Measurements from ENCODE around the gene COL9A1. TPM values are rescaled to one million over a fixed set of nuclear protein-coding genes. Genes with fewer than 3 reads are reported as not detected.
A peak's percentile ranks its signal among the peaks of the same experiment; 100 is the strongest.

COL9A1 gene
- total and polyA plus RNA-seq, 9 of the 15 experiments (the other 6 are each of a cell fraction or from before 2014, with no cell fraction given), result 0.01 to 0.13 (median 0.06) TPM; not detected in 1

- TF ChIP-seq RUNX1 (IDR thresholded peaks at IDR 0.05; ENCODE audit: low read depth) (peak; percentile 95), ATF3 (IDR thresholded peaks at IDR 0.05) (peak; percentile 97), ATF3 (CRISPR knock-in tag; conservative IDR thresholded peaks at IDR 0.05) (peak; percentile 98), TEAD2 (tag; IDR thresholded peaks at IDR 0.05) (no peak)
Observed at GRCh38 chr6:70336996-70337742, 34.3 kb upstream of the COL9A1 start (continued).

- DNase-seq (ENCODE audit: extremely low read depth in 1 of 4, low spot score in 3 of 4) (no peak), ATAC-seq (no peak), FAIRE-seq (no peak)
- Histone ChIP-seq H4K20me1 (replicated peaks; ENCODE audit: control insufficient read depth, insufficient read depth, low read length) (no peaks in the 10 kb centered on the region), H3K27ac (ENCODE audit: extremely low read depth, low read depth, low read length) (no peak overlapping the region), H3K4me1 (replicated peaks in 1 of 2; ENCODE audit: control insufficient read depth in 2 of 2, insufficient read depth in 2 of 2, low read length in 2 of 2) (no peaks in the 10 kb centered on the region; a peak in 1 of 5 replicates), H3K36me3 (ENCODE audit: control insufficient read depth, insufficient read depth, low read length) (no peaks in the 10 kb centered on the region), H3K9ac (ENCODE audit: insufficient read depth in 1 of 2, low read depth in 2 of 2, low read length in 2 of 2) (no peak overlapping the region), H3K79me2 (ENCODE audit: control insufficient read depth, insufficient read depth, low read length) (no peaks in the 10 kb centered on the region), H3K9me3 (replicated peaks; ENCODE audit: control insufficient read depth, insufficient read depth, low read depth, low read length) (no peaks in the 10 kb centered on the region; the same call in 1 of the 2 replicates), H3K4me3 (no peak overlapping the region), H3K9me1 (ENCODE audit: control insufficient read depth, insufficient read depth, low read length) (no peaks in the 10 kb centered on the region), H3K27me3 (ENCODE audit: control insufficient read depth in 2 of 2, insufficient read depth in 2 of 2, low read length in 2 of 2) (no peaks in the 10 kb centered on the region), H2AFZ (ENCODE audit: low read depth, low read length) (no peak overlapping the region), H3K4me2 (ENCODE audit: insufficient read depth, low read length) (no peak overlapping the region)
- BruUV-seq (replicated peaks), result no TSS peak
- ChIA-PET CTCF (ENCODE audit: low intra/inter-chr PET ratio) (no interaction called here), POLR2A (interaction anchor here (0.7 to 2.0 kb wide), 4 partner anchors 10 to 69 kb away, joined by 3 to 15 read pairs (median 3); no protein-coding TSS in a partner anchor)
- intact Hi-C loops (cut with micrococcal nuclease), result no loop called here
- 61% methylated on average over 4 of the region's 4 CpGs for WGBS (ENCODE audit: insufficient coverage, low coverage, missing lambda C conversion rate)
- in situ Hi-C loops (cut with MboI), result no loop called here
- no peak for TF ChIP-seq COPS2 (conservative IDR thresholded peaks at IDR 0.05)
- TF ChIP-seq ZNF24 (IDR thresholded peaks at IDR 0.05), result no peak
- TF ChIP-seq PURB (CRISPR knock-in tag; IDR thresholded peaks at IDR 0.05; ENCODE audit: low read depth), result no peak
- TF ChIP-seq STAT5B (CRISPR knock-in tag; IDR thresholded peaks at IDR 0.05), result no peak
- TF ChIP-seq MAFK (IDR thresholded peaks at IDR 0.05; ENCODE audit: low read length), result no peak
- no peak for TF ChIP-seq SMAD2 (IDR thresholded peaks at IDR 0.05; ENCODE audit: low read depth, low read length)
- TF ChIP-seq ZNF347 (CRISPR knock-in tag; IDR thresholded peaks at IDR 0.05; ENCODE audit: low read depth), result no peak
- TF ChIP-seq MAFG (tag; conservative IDR thresholded peaks at IDR 0.05), result no peak
- TF ChIP-seq TAF9B (IDR thresholded peaks at IDR 0.05; ENCODE audit: partially characterized antibody), result no peak
- no peak for TF ChIP-seq CREBBP (IDR thresholded peaks at IDR 0.05; ENCODE audit: low read depth, low read length)
- no peak for TF ChIP-seq ZNF212 (CRISPR knock-in tag; IDR thresholded peaks at IDR 0.05)
- no peak for TF ChIP-seq ZNF217 (CRISPR knock-in tag; IDR thresholded peaks at IDR 0.05)
- no peak for TF ChIP-seq CBFB (CRISPR knock-in tag; IDR thresholded peaks at IDR 0.05)
- TF ChIP-seq PML (IDR thresholded peaks at IDR 0.05; ENCODE audit: low read length), result no peak
- no peak for TF ChIP-seq HSF4 (CRISPR knock-in tag; IDR thresholded peaks at IDR 0.05; ENCODE audit: borderline replicate concordance)
- no peak for TF ChIP-seq ZBED1 (IDR thresholded peaks at IDR 0.05)
- TF ChIP-seq ETS2 (tag; IDR thresholded peaks at IDR 0.05; ENCODE audit: borderline replicate concordance, poor library complexity, severe bottlenecking), result no peak
- TF ChIP-seq GTF2E2 (tag; IDR thresholded peaks at IDR 0.05), result no peak
- TF ChIP-seq SMAD1 (IDR thresholded peaks at IDR 0.05; ENCODE audit: low read depth, low read length, partially characterized antibody), result no peak
- TF ChIP-seq HDGF (IDR thresholded peaks at IDR 0.05), result no peak
Observed at GRCh38 chr6:70327036-70327435, 24.2 kb upstream of the COL9A1 start.

Data from K562 (cell line).